HFFc6 (cell line): ENCODE data around the gene ENTPD6. TPM values are rescaled to one million over a fixed set of nuclear protein-coding genes. Genes with fewer than 3 reads are reported as not detected.

Experiments
- DNase-seq: peaks from one replicate; pipeline ENCODE4 v3.0.0-alpha.2; 2018
- H3K27ac Mint-ChIP-seq: 2 replicates; pipeline ENCODE4 v1.8.0; 2020; ENCODE audit warnings: mild to moderate bottlenecking, mixed read lengths
- H3K27me3 Mint-ChIP-seq: 2 replicates; pipeline ENCODE4 v1.8.0; 2021; ENCODE audit warnings: mild to moderate bottlenecking, moderate library complexity, mixed read lengths; ENCODE audit not compliant: insufficient read depth
- H3K36me3 Mint-ChIP-seq: 2 replicates; pipeline ENCODE4 v1.8.0; 2021; ENCODE audit warnings: low read depth, mixed read lengths
- H3K4me1 Mint-ChIP-seq: 2 replicates; pipeline ENCODE4 v1.8.0; 2020; ENCODE audit warnings: low read depth, mixed read lengths
- H3K4me3 Mint-ChIP-seq: 2 replicates; pipeline ENCODE4 v1.8.0; 2020; ENCODE audit warnings: mild to moderate bottlenecking, moderate library complexity, mixed read lengths
- H3K9me3 Mint-ChIP-seq: 2 replicates; pipeline ENCODE4 v1.8.0; 2020; ENCODE audit warnings: mild to moderate bottlenecking, mixed read lengths
- total RNA-seq, 6 experiments: library from RNA; stranded (reverse); fragmentation: NEBNext Ultra II Directional; extraction: Animal tissue kit (Norgen Biotek cat#: 25700); gene quantifications; 2 replicates in 1 of 6; 3 replicates in 5 of 6; pipeline ENCODE4 v1.2.3, GENCODE V29; 2021
- TF ChIP-seq, protein P1 (sequence below): fragments of 200-600 bp; sonication (generic); IDR thresholded peaks from 2 replicates; pipeline ENCODE4 v1.5.0; 2021; ENCODE audit warnings: antibody characterized with exemption, mild to moderate bottlenecking

The ENTPD6 gene
- total RNA-seq, 6 experiments from 2014 or later = 46.2 to 53.2 (median 51.6) TPM

DNA sequence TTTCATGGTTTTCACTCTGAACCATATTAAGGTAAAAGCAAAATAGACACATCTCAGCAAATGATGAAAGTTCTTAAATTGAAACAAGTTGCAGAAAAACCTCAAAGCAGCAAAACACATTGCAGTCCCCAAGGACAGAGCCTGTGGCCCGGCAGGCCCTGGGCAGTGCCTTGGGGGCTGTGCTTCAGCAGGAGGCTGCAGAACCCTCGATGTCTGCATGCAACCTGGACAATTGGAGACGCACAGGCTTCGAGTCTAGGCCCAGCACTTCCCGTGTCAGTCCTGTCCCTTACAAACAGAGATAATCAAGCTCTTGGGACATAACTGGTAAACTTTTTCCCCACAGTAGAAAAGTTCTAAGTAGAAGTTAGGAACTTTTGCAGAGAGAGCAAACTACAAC, 61.6 kb downstream of the ENTPD6 start:
- DNase-seq = no peak
- Mint-ChIP-seq H3K9me3 (no peaks in the 10 kb centered on the region), H3K27ac (no peak overlapping the region), H3K27me3 (no peaks in the 10 kb centered on the region; the same call in none of the 2 replicates), H3K36me3 (peaks cover 37% of the 10 kb centered on the region), H3K4me3 (no peak overlapping the region), H3K4me1 (peaks cover 21% of the 10 kb centered on the region)
- TF ChIP-seq, protein P1, sequence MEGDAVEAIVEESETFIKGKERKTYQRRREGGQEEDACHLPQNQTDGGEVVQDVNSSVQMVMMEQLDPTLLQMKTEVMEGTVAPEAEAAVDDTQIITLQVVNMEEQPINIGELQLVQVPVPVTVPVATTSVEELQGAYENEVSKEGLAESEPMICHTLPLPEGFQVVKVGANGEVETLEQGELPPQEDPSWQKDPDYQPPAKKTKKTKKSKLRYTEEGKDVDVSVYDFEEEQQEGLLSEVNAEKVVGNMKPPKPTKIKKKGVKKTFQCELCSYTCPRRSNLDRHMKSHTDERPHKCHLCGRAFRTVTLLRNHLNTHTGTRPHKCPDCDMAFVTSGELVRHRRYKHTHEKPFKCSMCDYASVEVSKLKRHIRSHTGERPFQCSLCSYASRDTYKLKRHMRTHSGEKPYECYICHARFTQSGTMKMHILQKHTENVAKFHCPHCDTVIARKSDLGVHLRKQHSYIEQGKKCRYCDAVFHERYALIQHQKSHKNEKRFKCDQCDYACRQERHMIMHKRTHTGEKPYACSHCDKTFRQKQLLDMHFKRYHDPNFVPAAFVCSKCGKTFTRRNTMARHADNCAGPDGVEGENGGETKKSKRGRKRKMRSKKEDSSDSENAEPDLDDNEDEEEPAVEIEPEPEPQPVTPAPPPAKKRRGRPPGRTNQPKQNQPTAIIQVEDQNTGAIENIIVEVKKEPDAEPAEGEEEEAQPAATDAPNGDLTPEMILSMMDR = no peak

DNA sequence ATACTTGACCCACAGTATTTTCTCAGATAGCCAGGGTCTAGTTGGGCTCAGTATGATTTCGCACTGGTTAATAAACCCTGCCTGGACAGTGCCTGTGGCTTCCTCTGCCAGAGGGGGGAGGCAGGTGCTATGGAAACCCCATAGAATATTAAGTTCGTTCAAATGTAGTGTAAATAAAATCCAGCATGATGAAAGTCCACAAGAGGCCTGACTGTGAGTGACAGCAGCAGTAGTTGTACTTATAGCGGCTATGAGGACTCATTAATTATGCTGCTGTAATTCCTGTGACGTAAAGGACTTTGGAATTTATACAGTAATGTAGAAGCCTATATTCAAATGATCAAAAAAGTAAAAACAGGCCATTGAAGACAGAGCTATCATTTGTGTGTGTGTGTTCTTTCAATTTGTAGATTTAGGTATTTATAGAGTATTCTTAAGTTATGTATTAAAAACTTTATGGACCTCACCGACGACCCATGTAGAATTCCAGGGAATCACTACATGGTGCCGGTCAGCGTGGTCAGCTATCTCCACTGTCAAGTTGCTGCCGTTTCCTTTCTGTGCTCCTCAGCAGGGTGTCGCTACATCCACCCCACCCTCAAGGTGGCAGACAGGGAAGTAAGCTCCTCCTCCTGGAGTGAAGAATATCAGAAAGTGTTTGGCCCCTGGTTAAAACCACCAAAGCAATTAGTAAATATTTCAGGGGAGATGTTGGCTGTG, 62.4 kb downstream of the ENTPD6 start:
- Mint-ChIP-seq H3K27me3 (no peaks in the 10 kb centered on the region; the same call in 1 of the 2 replicates), H3K9me3 (no peaks in the 10 kb centered on the region), H3K36me3 (peaks cover 38% of the 10 kb centered on the region), H3K4me1 (peaks cover 14% of the 10 kb centered on the region), H3K4me3 (no peak overlapping the region), H3K27ac (no peak overlapping the region)
- no peak for DNase-seq
- TF ChIP-seq, protein P1 = no peak

DNA sequence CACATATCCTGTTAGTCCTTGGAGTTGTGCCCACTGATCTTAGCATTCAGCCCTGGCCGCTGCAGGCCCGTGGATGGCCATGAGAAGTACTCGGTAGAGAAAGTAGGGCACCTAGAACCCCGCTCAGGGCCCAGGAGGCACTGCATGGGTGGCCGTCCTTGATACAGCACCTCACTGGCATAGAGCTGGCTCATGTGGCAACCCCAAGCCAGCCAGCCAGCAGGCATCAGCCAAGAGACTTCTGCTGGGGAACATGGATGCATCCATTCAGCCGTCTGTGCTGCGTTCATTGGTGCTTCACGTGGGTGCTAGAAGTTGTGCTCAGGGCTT, 62.9 kb downstream of the ENTPD6 start:
- H3K4me1 Mint-ChIP-seq = peaks cover 13% of the 10 kb centered on the region
- TF ChIP-seq, protein P1 = no peak
- no peak overlapping the region for H3K4me3 Mint-ChIP-seq
- no peaks in the 10 kb centered on the region; the same call in 1 of the 2 replicates for H3K27me3 Mint-ChIP-seq
- peaks cover 42% of the 10 kb centered on the region for H3K36me3 Mint-ChIP-seq
- no peak for DNase-seq
- H3K27ac Mint-ChIP-seq = no peak overlapping the region
- no peaks in the 10 kb centered on the region for H3K9me3 Mint-ChIP-seq

DNA sequence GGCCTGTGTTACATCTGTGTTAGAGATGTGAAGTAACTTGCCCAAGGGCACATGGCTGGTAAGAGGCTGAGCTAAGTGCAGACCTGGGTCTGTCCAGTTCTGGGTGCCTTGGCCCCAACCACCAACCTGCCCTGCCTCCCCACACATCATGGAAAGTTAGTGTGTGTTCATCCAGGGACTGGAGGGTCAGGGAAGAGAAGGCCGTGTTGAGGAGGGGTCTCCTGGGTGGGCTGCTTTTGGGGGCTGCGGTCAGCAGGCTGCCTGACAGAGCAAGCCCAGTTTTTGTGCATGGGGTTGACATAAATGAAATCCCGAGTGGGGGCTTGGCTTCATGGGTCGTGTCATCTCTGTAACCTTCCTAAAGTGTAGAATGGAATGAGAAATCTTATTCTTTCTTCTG, 63.3 kb downstream of the ENTPD6 start:
- Mint-ChIP-seq H3K27ac (no peak overlapping the region), H3K9me3 (no peaks in the 10 kb centered on the region)
- TF ChIP-seq, protein P1 = no peak

DNA sequence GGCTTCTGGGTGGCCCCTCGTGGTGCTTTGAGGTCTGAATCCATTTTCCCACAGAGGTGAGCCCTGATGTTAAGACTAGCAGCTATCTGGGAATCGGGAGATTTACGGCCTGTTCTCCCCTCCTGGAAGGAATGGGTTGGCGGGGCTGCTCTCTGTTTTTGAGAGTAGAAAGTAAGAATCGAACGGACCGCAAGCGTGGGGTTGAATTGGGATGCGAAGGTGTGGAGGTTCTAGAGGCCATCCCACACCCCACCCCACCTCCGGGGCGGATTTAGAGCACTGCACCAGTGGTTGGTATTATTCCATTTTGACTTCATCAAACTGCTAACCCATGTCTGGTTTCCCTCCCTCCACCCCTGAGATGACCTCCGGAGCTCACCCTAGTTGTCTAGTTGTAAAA, 63.8 kb downstream of the ENTPD6 start:
- peaks cover 4% of the 10 kb centered on the region; the same call in 1 of the 2 replicates for H3K9me3 Mint-ChIP-seq
- H3K36me3 Mint-ChIP-seq = peaks cover 48% of the 10 kb centered on the region
- no peaks in the 10 kb centered on the region; the same call in 1 of the 2 replicates for H3K27me3 Mint-ChIP-seq
- peaks cover 13% of the 10 kb centered on the region for H3K4me1 Mint-ChIP-seq
- H3K4me3 Mint-ChIP-seq = no peak overlapping the region
- DNase-seq = no peak
- TF ChIP-seq, protein P1 = no peak
- no peak overlapping the region for H3K27ac Mint-ChIP-seq

More for the DNA sequence above, 63.3 kb downstream of the ENTPD6 start:
- peaks cover 13% of the 10 kb centered on the region for H3K4me1 Mint-ChIP-seq
- peaks cover 43% of the 10 kb centered on the region for H3K36me3 Mint-ChIP-seq
- H3K4me3 Mint-ChIP-seq = no peak overlapping the region
- H3K27me3 Mint-ChIP-seq = no peaks in the 10 kb centered on the region; the same call in 1 of the 2 replicates
- no peak for DNase-seq
